Progenitor cell of endocrine pancreas (in vitro differentiated cells): ENCODE data around the gene NPY4R. TPM values are rescaled to one million over a fixed set of nuclear protein-coding genes. Genes with fewer than 3 reads are reported as not detected.
"Not testable (repeated sequence)": the region's sequence is repeated elsewhere in the genome, so short reads cannot be mapped to it uniquely, and the experiment has no call there.

Experiments
- DNase-seq: peaks from one replicate; pipeline ENCODE4 v3.0.0; 2021; ENCODE audit warnings: low spot score; ENCODE audit not compliant: unreplicated experiment
- H3K27ac Mint-ChIP-seq: 2 replicates; pipeline ENCODE4 v1.8.0; 2021; ENCODE audit warnings: mild to moderate bottlenecking, moderate library complexity, mixed read lengths
- H3K27me3 Mint-ChIP-seq: 2 replicates; pipeline ENCODE4 v1.8.0; 2021; ENCODE audit warnings: mixed read lengths
- H3K36me3 Mint-ChIP-seq: 2 replicates; pipeline ENCODE4 v1.8.0; 2022; ENCODE audit warnings: mixed read lengths; ENCODE audit not compliant: insufficient read depth
- H3K4me1 Mint-ChIP-seq: 2 replicates; pipeline ENCODE4 v1.8.0; 2021; ENCODE audit warnings: low read depth, mixed read lengths
- H3K4me3 Mint-ChIP-seq: 2 replicates; pipeline ENCODE4 v1.8.0; 2021; ENCODE audit warnings: low read depth, mild to moderate bottlenecking, moderate library complexity, mixed read lengths
- H3K9me3 Mint-ChIP-seq: 2 replicates; pipeline ENCODE4 v1.8.0; 2021; ENCODE audit warnings: low read depth, mixed read lengths
- CTCF ChIP-seq: fragments of 200-600 bp; sonication (generic); IDR thresholded peaks from one replicate; pipeline ENCODE4 v1.5.0; 2021; ENCODE audit warnings: antibody characterized with exemption, mild to moderate bottlenecking; ENCODE audit not compliant: unreplicated experiment
- total RNA-seq: library from RNA; stranded (reverse); gene quantifications from 2 replicates; pipeline ENCODE4 v1.2.1, GENCODE V29; 2021

Gene NPY4R
- total RNA-seq, 1 donor from 2014 or later = 0.67 TPM

DNA sequence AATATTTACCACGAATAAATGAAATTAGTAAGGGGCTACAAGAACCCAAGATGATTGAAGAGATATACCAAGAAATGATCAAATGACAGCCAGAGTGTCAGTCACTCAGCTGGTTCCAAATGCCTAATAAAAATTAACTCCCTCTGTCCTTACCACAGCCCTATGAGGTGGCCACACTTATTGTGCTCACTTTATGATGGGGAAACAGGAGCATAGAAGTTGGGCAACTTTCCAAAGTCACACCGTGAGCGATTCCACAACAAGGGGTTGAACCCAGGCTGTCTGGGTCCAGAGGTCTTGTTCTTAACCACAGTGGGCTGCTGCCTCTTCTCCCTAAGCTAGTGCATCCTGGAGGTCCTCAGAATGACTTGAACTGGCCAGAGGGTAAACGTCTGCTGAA lies 31.6 kb upstream of the NPY4R start:
- H3K4me1 Mint-ChIP-seq, H3K27me3 Mint-ChIP-seq, H3K9me3 Mint-ChIP-seq, DNase-seq, H3K27ac Mint-ChIP-seq, H3K36me3 Mint-ChIP-seq, H3K4me3 Mint-ChIP-seq: not testable (repeated sequence)

DNA sequence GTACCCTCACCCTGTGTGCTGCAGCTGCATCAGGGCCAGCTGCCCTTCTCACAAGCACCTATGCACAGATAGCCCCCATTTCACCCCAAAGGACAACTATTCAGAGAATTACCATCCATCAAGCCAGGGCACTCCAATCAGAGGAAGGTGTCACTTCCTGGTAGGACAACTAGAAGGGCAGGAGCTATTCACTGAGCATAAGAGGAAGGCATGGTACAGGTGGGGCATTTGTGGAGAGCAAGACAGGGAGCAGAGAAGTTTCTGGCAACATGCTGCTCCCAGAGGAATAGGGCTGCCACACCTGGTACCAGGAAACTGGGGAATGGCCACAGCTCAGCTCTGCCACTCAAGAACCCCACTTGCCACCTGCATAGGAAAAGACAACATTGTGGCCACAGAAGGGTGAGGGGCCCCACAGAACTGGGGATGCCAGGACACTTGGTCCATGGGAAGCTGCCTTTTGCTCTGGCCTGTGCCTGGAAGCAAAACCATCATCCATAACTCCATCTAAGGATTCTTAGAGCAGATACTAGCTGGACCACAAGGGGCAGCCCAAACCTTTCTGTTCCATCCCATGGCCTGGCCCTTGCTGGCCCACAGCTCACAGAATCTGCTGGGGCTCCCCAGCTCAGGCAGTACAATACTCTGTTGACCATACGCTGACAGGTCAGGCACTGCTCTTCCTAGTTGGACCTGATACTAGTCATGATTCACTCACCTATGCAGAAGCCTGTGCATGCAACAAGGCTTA lies 25.8 kb upstream of the NPY4R start:
- not testable (repeated sequence) for H3K27me3 Mint-ChIP-seq, H3K27ac Mint-ChIP-seq, H3K9me3 Mint-ChIP-seq, H3K4me3 Mint-ChIP-seq, H3K36me3 Mint-ChIP-seq, DNase-seq, H3K4me1 Mint-ChIP-seq

DNA sequence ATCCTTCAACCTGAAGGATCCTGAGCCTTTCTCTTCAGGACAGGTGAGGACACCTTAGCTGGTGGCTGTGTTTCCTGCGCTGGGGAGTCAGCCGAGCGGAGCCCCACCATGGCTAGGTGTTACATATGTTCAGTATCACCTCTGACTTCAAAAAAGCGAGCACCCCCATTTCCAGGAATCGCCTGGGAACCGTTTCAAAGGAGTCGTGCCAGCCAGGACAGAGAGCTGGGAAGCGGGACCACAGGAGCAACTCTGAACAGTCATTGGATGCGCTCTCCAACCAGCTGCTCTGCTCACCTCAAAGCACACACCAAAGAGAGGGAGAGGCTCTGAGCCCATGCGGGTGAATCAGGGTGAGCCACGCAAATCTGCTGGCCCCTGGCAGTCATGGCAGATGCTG lies 24.5 kb upstream of the NPY4R start:
- not testable (repeated sequence) for H3K9me3 Mint-ChIP-seq, H3K27ac Mint-ChIP-seq, DNase-seq, H3K27me3 Mint-ChIP-seq, H3K4me1 Mint-ChIP-seq, H3K4me3 Mint-ChIP-seq, H3K36me3 Mint-ChIP-seq

GRCh38 chr10:46486459-46486858 lies 20.7 kb upstream of the NPY4R start:
- DNase-seq, H3K36me3 Mint-ChIP-seq, H3K4me3 Mint-ChIP-seq, H3K4me1 Mint-ChIP-seq, H3K27ac Mint-ChIP-seq, H3K27me3 Mint-ChIP-seq, H3K9me3 Mint-ChIP-seq: not testable (repeated sequence)

- not testable (repeated sequence) for H3K27me3 Mint-ChIP-seq, H3K4me1 Mint-ChIP-seq, H3K4me3 Mint-ChIP-seq, DNase-seq, H3K27ac Mint-ChIP-seq, H3K9me3 Mint-ChIP-seq, H3K36me3 Mint-ChIP-seq
These were observed 9.1 kb upstream of the NPY4R start for GRCh38 chr10:46474746-46475320.

- not testable (repeated sequence) for H3K36me3 Mint-ChIP-seq, H3K4me1 Mint-ChIP-seq, H3K27me3 Mint-ChIP-seq, H3K4me3 Mint-ChIP-seq, H3K27ac Mint-ChIP-seq, H3K9me3 Mint-ChIP-seq, DNase-seq
These were observed 8.0 kb upstream of the NPY4R start for GRCh38 chr10:46473758-46474157.

DNA sequence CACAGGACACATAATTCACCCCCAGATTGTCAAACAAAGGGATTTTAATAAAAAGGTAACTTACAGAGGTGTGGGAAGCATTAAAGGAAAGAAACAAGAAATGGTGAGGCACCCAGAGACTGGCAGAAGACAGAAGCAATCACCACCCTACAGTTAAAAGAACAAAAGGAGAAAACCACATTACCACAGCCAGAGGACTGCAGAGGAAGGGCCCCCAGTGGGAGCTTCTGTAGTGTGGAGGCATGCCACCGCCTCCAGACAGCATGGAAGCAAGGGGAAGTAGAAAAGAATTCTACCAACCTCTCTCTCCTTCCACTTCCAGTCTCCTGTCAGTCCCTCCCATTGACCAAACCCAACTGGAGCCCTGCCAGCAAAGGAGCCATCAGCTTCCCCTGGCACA lies 4.4 kb upstream of the NPY4R start:
- not testable (repeated sequence) for H3K4me1 Mint-ChIP-seq, H3K9me3 Mint-ChIP-seq, H3K27ac Mint-ChIP-seq, H3K4me3 Mint-ChIP-seq, DNase-seq, H3K36me3 Mint-ChIP-seq, H3K27me3 Mint-ChIP-seq

DNA sequence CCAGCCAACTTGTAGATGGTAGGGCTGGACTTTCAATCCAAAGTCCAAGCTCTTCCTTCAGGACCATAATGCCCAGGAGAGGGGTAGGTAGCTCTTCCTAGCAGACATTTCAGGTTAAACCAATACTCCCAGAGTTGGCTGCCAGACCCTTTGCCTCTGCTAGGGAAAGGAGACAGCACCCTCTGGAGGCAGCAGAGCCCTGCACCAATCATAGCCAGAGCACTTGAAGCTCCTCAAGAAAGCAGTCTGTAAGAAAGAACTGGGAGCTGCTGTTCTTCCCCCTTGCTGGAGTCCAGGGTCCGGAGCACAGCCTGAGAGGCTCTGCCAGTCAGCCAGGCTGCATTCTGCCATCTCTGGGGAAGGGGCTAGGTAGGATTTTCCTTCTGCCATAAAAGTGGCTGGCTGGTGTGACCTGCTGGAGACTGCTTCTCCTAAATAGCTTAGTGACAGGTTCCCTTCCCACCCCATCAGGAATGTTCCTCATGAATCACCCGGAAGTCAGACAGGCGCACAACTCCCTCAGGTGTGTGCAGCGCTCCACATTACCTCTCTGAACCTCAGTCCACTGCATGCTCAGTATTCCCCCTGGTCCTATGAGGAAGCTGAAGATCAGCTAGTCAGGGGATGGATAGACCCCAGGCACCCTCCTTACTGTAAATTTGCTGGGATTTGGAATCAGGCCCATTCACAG lies 2.5 kb upstream of the NPY4R start:
- not testable (repeated sequence) for H3K9me3 Mint-ChIP-seq, H3K27ac Mint-ChIP-seq, H3K4me1 Mint-ChIP-seq, H3K27me3 Mint-ChIP-seq, H3K36me3 Mint-ChIP-seq, DNase-seq, H3K4me3 Mint-ChIP-seq
- peak; percentile 44 for TF ChIP-seq CTCF

- not testable (repeated sequence) for H3K27me3 Mint-ChIP-seq, H3K36me3 Mint-ChIP-seq, H3K9me3 Mint-ChIP-seq, H3K4me1 Mint-ChIP-seq, DNase-seq, H3K27ac Mint-ChIP-seq, H3K4me3 Mint-ChIP-seq
These were observed 2.1 kb downstream of the NPY4R start for GRCh38 chr10:46463608-46464007.

DNA sequence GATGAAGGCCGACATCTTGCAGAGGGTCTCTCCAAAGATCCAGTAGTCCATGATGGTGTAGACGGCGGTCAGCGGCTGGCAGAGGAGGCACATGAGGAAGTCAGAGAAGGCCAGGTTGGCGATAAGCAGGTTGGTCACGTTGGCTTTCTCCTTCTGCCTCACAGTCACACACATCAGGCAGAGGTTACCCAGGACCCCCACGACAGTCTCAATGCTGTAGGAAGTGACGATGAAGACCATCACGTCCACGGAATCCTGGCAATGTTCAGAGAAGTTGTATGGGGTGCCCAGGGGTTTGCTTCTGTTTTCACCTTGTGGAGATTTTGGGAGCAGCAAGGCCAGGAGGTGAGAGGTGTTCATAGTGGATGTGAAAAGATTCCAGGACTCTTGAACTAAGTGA lies 3.5 kb downstream of the NPY4R start:
- H3K27ac Mint-ChIP-seq, H3K27me3 Mint-ChIP-seq, H3K36me3 Mint-ChIP-seq, DNase-seq, H3K4me3 Mint-ChIP-seq, H3K4me1 Mint-ChIP-seq, H3K9me3 Mint-ChIP-seq: not testable (repeated sequence)

DNA sequence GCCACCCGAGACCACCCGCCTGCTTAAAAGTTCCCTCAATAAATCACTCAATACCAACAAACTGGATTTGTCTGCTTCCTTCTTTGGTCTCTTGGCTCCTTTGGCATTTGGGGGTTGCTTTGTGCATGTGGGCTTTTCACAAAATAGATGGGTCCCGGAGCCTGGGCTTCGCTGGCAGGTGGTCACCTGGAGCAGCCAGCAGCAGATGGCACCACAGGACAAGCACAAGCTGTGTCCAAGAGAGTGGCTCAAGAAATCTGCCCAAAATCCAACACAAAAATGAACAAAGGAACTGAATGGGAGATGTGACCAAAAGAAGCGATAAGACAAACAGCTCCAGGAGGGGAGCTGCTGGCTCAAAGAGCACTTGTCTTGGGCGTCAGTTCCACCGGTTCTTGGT lies 6.2 kb downstream of the NPY4R start:
- H3K4me1 Mint-ChIP-seq, H3K9me3 Mint-ChIP-seq, DNase-seq, H3K36me3 Mint-ChIP-seq, H3K27ac Mint-ChIP-seq, H3K4me3 Mint-ChIP-seq, H3K27me3 Mint-ChIP-seq: not testable (repeated sequence)

DNA sequence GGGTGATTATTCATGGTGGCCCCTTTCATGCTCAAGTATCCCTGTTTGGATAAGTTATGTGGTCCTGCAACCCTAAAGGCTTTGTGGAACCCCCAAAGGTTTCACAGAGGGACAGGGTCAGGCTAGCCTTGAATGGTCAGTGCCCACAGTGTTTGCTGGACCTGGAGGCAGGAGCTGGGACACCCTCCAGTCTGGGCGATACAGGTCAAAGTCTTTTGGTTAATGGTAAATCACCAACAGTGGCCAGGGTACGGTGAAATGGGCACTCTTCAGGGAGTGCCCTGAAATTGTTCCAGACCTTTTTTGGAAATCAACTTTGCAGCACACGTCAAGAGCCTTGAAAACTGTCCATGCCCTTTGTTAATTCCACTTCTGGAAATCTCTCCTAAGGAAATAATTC lies 8.7 kb downstream of the NPY4R start:
- not testable (repeated sequence) for H3K27me3 Mint-ChIP-seq, H3K4me1 Mint-ChIP-seq, H3K36me3 Mint-ChIP-seq, H3K27ac Mint-ChIP-seq, H3K9me3 Mint-ChIP-seq, DNase-seq, H3K4me3 Mint-ChIP-seq
